ENCODE data around the gene ATP8A1.

DNA sequence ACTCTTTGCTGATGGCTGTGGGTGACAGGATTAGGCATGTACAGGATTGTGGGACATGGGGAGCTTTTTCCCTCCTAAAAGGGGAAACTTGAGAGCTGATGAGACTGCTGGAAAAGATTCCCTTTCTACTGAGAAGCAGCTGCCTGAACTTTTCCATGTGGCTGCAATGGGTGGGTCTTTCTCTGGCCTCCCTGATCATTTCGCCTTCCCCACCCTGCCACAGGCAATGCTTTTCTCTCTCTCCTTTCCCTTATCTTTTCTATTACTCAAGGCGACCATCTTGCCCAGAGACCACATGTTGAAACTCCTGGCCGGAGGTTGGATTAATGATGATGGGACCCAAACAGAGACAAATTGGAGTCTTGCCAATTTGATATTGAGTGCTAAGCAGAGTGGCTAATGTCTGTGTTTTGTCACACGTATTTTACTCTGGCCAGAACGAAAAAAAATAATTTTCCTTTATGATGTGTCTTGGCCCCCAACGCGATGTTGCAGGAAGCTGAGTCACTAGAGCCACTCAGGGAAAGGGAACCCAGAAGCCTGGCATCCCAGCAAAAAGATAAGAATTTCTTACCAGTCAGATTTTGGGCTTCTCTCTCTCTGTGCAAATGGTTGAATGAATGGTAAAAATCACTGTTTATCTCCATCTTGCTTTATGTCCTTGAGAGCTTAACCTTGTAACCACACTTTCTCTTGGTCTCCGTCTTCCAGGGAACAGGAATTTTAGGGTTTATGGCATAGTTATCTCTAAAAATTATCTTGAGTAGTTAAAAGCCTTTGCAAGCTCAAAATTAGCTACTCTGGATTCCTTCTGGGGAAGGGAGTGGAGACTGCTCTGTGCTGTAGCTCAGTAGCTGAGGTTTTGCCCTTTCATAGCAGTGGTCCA is 19.4 kb upstream of the ATP8A1 start:
- TF ChIP-seq POLR2A (IDR thresholded peaks at IDR 0.05), result no peak
- TF ChIP-seq, protein P1, sequence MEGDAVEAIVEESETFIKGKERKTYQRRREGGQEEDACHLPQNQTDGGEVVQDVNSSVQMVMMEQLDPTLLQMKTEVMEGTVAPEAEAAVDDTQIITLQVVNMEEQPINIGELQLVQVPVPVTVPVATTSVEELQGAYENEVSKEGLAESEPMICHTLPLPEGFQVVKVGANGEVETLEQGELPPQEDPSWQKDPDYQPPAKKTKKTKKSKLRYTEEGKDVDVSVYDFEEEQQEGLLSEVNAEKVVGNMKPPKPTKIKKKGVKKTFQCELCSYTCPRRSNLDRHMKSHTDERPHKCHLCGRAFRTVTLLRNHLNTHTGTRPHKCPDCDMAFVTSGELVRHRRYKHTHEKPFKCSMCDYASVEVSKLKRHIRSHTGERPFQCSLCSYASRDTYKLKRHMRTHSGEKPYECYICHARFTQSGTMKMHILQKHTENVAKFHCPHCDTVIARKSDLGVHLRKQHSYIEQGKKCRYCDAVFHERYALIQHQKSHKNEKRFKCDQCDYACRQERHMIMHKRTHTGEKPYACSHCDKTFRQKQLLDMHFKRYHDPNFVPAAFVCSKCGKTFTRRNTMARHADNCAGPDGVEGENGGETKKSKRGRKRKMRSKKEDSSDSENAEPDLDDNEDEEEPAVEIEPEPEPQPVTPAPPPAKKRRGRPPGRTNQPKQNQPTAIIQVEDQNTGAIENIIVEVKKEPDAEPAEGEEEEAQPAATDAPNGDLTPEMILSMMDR (IDR thresholded peaks at IDR 0.05), result no peak
